ENCODE measurements around the gene F8A2.
"Not testable (repeated sequence)": the region's sequence is repeated elsewhere in the genome, so short reads cannot be mapped to it uniquely, and the experiment has no call there.

The F8A2 gene

DNA sequence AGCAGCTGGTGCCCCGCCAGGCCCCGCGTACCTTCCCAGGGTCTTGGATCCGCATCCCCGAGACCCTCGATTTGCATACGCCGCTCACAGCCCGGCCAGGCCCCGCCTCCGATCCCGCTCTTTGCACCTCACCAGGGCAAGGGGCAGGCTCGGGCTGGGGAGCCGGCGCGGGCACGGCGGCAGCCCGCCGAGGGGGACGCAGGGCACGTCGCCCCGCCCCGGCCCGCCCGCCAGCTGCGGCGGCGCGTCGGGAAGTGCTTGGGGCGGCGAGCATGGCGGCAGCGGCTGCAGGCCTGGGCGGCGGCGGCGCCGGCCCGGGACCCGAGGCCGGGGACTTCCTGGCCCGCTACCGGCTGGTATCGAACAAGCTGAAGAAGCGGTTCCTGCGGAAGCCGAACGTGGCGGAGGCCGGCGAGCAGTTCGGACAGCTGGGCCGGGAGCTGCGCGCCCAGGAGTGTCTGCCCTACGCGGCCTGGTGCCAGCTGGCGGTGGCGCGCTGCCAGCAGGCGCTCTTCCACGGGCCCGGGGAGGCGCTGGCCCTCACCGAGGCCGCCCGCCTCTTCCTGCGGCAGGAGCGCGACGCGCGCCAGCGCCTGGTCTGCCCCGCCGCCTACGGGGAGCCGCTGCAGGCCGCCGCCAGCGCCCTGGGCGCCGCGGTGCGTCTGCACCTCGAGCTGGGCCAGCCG, at the start of gene F8A2:
F8A2 (plus strand) TSS at position 253 of the 686 bp plus-strand sequence; CDS start at position 273, 20 bp downstream.
- in situ Hi-C loops (cut with MboI; ENCODE audit: low sequenced_read_pairs, unreplicated experiment); DNase-seq (ENCODE audit: low spot score): not testable (repeated sequence)

DNA sequence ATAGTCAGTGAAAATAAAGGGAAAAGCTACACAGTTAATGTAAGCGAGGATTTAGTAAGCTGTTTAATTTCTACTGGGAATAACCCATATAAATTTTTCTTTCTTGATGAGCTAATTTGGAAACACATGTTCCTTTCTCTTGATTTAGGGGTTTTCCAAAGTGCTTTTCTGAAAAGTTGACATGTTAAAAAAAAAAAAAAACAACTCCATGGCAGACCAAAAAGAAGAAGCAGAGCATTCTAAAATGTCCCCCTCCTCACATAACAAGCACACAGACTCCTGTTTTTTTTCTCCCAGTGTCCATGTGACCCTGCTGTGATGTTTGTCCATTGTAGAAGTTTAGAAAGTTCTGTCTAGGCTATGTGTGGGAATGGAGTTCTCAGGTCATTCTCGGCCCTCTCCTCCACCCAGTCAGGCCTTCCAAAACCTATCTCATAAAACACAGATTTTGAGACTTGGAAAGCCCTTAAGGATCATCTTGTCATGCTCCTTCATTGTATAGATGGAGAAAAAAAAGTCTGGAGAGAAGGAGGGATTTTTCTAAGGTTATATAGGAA, 48.3 kb upstream of the F8A2 start:
- DNase-seq (ENCODE audit: low spot score): no peak
- in situ Hi-C loops (cut with MboI; ENCODE audit: low sequenced_read_pairs, unreplicated experiment): no loop called here
- TF ChIP-seq, protein P1, sequence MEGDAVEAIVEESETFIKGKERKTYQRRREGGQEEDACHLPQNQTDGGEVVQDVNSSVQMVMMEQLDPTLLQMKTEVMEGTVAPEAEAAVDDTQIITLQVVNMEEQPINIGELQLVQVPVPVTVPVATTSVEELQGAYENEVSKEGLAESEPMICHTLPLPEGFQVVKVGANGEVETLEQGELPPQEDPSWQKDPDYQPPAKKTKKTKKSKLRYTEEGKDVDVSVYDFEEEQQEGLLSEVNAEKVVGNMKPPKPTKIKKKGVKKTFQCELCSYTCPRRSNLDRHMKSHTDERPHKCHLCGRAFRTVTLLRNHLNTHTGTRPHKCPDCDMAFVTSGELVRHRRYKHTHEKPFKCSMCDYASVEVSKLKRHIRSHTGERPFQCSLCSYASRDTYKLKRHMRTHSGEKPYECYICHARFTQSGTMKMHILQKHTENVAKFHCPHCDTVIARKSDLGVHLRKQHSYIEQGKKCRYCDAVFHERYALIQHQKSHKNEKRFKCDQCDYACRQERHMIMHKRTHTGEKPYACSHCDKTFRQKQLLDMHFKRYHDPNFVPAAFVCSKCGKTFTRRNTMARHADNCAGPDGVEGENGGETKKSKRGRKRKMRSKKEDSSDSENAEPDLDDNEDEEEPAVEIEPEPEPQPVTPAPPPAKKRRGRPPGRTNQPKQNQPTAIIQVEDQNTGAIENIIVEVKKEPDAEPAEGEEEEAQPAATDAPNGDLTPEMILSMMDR (IDR thresholded peaks at IDR 0.05; ENCODE audit: borderline replicate concordance, control extremely low read depth, extremely low read depth, insufficient read depth, missing control alignments): no peak

DNA sequence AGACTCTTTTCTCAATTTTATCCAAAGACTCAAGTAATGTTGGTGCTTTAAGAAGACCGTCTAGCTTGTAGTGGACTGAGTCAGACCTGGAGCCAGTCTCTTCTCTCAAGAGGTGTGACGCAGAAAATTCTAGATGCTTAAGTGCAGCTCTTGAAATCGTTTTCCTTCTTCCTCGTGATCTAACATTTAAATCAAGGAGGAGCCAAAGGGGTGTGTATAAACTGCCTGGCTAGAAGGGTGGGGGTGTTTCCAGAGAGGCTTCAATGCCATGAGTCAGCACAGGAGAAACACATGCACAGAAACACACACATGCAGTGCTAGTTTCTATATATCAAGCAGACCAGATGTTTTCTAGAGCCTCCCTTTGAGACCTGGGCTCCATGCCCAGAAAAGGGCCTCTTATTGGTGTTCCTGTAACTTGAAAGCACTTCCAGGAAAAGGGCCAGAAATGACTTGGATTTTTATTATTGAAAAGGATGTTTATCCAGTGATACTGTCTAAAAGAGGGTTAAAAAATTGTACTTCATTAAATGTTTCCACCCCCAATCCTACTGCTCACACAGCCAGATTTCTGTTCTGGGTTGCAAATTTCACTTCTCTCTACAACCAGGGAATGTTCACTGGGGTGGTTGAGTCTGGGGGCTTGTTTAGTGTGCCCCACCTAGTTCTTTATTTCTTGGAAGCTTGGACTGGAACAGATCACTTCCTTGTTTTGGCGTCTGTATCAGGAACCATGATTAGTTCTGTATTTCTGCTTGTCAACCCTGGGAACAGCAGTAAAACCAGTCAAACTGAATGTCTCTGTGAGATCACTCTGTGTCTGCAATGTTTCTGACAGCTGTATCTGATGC, 47.2 kb upstream of the F8A2 start, which contains the start of gene CLIC2:
CLIC2 (minus strand) TSS at position 129 of the 851 bp plus-strand sequence. CDS start 187 bp downstream, outside the sequence.
- in situ Hi-C loops (cut with MboI; ENCODE audit: low sequenced_read_pairs, unreplicated experiment): no loop called here
- no peak for DNase-seq (ENCODE audit: low spot score)
- TF ChIP-seq, protein P1 (IDR thresholded peaks at IDR 0.05; ENCODE audit: borderline replicate concordance, control extremely low read depth, extremely low read depth, insufficient read depth, missing control alignments): no peak

GRCh38 chrX:155335337-155335712, 46.6 kb upstream of the F8A2 start:
- in situ Hi-C loops (cut with MboI; ENCODE audit: low sequenced_read_pairs, unreplicated experiment); DNase-seq (ENCODE audit: low spot score): not testable (repeated sequence)

DNA sequence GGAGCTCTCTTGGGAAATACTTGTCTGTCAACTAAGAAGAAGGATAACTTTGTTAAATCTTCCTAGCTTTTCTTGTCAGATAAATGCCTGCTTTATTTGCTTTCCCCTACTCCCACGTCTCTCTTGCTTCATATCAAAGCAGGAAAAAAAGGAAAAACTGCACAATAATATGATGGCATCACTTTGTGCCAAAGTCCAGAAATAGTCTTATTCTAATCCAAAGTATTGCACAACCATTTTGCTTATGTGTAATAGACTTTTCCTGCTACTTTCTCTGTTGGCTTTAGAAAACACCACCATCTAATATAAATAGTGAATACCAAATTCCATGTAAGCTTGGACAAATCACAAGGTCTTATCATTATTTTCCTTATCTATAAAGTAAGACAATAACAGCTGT, 36.2 kb upstream of the F8A2 start:
- in situ Hi-C loops (cut with MboI; ENCODE audit: low sequenced_read_pairs, unreplicated experiment); DNase-seq (ENCODE audit: low spot score): not testable (repeated sequence)

- DNase-seq (ENCODE audit: low spot score); in situ Hi-C loops (cut with MboI; ENCODE audit: low sequenced_read_pairs, unreplicated experiment): not testable (repeated sequence)
These were observed 32.4 kb upstream of the F8A2 start for GRCh38 chrX:155349448-155349847.

DNA sequence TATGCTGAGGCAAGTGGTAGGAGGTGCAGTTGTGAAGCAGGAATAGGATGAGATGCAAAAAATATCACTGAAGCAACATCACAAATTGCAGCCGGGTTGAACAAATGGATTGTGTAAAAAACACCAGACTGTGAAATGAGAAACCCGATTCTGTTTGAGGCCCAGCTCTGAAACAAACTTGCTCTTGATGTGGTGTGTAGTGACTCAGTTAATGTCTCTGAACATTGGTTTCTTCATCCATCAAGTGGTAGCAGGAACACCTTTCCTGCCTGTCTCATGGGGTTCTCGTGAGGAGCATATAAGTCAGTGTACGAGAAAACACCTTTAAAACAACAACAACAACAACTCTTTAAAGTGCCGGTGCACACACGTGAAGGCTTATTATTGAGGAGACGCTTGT, 18.2 kb upstream of the F8A2 start:
- DNase-seq (ENCODE audit: low spot score); in situ Hi-C loops (cut with MboI; ENCODE audit: low sequenced_read_pairs, unreplicated experiment): not testable (repeated sequence)

GRCh38 chrX:155373777-155374458, 8.0 kb upstream of the F8A2 start:
- DNase-seq (ENCODE audit: low spot score); in situ Hi-C loops (cut with MboI; ENCODE audit: low sequenced_read_pairs, unreplicated experiment): not testable (repeated sequence)

DNA sequence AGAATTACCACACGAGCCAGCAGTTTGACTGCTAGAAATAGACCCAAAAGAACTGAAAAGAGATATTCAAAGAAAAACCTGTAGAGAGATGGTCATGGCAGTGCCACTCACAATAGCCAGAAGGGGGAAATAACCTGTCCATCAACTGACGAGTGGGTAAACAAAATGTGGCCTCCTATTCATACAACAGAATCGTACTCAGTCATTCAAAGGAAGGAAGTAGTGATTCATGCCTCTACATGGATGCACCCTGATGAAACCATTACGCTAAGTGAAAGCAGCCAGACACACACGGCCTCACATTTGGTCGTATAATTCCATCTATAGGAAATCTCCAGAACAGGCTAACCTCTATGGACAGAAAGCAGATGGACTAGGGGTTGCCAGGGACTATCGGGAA, 2.1 kb upstream of the F8A2 start:
- DNase-seq (ENCODE audit: low spot score); in situ Hi-C loops (cut with MboI; ENCODE audit: low sequenced_read_pairs, unreplicated experiment): not testable (repeated sequence)

DNA sequence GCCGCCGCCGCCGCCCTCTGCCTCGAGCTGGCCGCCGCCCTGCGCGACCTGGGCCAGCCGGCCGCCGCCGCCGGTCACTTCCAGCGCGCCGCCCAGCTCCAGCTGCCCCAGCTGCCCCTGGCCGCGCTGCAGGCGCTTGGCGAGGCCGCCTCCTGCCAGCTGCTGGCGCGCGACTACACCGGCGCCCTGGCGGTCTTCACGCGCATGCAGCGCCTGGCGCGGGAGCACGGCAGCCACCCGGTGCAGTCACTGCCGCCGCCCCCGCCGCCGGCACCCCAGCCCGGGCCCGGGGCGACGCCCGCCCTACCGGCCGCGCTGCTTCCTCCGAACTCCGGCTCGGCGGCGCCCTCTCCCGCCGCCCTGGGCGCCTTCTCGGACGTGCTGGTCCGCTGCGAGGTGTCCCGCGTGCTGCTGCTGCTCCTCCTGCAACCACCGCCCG, 653 bp downstream of the F8A2 start:
- DNase-seq (ENCODE audit: low spot score); in situ Hi-C loops (cut with MboI; ENCODE audit: low sequenced_read_pairs, unreplicated experiment): not testable (repeated sequence)
